ENCODE data around the gene RPL39L. TPM values are rescaled to one million over a fixed set of nuclear protein-coding genes. Genes with fewer than 3 reads are reported as not detected.

RPL39L gene
- total RNA-seq, 1 donor from 2014 or later: 32.2 TPM

DNA sequence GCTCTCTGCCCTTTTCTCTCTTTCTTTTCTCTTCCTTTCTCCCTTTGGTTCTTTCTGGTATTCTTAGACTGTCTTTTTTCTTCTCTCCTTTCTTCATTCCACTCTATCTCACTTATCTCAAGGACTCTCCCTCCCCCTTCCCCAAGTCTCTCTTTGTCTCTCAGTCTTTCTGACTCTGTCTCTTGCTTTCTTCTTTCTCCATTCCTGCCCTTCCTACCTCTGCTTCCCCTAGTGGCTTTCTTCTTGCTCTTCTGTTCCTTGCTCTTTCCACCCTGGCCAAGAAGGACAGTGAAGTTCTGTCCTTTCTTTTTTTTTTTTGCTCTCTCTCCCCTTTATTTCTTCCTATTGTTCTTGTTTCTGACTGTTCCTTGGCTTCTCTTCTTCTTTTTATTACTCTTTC, 22.3 kb upstream of the RPL39L start:
- Mint-ChIP-seq H3K36me3 (ENCODE audit: low read depth) (no peaks in the 10 kb centered on the region), H3K9me3 (peaks cover 3% of the 10 kb centered on the region), H3K27ac (ENCODE audit: unreplicated experiment) (no peak overlapping the region), H3K4me1 (peaks cover 10% of the 10 kb centered on the region), H3K4me3 (no peak overlapping the region), H3K27me3 (ENCODE audit: low read depth) (peaks cover 27% of the 10 kb centered on the region)
- DNase-seq (ENCODE audit: low read depth, low spot score): no peak
- TF ChIP-seq, protein P1, sequence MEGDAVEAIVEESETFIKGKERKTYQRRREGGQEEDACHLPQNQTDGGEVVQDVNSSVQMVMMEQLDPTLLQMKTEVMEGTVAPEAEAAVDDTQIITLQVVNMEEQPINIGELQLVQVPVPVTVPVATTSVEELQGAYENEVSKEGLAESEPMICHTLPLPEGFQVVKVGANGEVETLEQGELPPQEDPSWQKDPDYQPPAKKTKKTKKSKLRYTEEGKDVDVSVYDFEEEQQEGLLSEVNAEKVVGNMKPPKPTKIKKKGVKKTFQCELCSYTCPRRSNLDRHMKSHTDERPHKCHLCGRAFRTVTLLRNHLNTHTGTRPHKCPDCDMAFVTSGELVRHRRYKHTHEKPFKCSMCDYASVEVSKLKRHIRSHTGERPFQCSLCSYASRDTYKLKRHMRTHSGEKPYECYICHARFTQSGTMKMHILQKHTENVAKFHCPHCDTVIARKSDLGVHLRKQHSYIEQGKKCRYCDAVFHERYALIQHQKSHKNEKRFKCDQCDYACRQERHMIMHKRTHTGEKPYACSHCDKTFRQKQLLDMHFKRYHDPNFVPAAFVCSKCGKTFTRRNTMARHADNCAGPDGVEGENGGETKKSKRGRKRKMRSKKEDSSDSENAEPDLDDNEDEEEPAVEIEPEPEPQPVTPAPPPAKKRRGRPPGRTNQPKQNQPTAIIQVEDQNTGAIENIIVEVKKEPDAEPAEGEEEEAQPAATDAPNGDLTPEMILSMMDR (conservative IDR thresholded peaks at IDR 0.05): no peak

- Mint-ChIP-seq H3K4me3 (no peak overlapping the region), H3K27me3 (ENCODE audit: low read depth) (peaks cover 36% of the 10 kb centered on the region), H3K9me3 (peaks cover 22% of the 10 kb centered on the region), H3K4me1 (no peaks in the 10 kb centered on the region), H3K36me3 (ENCODE audit: low read depth) (peaks cover 8% of the 10 kb centered on the region), H3K27ac (ENCODE audit: unreplicated experiment) (no peak overlapping the region)
- DNase-seq (ENCODE audit: low read depth, low spot score): peak; percentile 23
- TF ChIP-seq, protein P1 (conservative IDR thresholded peaks at IDR 0.05): peak; percentile 50
Measured at GRCh38 chr3:187150599-187150998, 11.3 kb upstream of the RPL39L start.

DNA sequence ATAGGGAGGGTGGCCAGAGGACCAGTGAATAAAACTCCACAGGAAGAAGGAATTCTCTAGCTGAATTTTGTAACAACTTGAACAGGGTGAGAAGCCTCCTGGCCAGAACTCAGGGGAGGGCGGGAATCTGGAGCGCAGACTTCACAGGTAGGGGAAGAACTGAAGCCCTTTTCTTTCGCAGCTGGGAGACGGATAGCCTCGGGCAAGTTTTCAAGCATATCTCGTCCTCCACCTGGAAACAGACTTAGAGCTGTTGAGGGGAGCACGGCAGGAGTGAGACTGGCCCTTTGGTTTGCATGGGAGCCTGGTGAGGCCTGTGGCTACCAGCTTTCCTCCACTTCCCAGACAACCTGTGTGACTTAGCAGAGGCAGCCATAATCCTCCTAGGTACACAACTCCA, 10.9 kb upstream of the RPL39L start:
- H3K36me3 Mint-ChIP-seq (ENCODE audit: low read depth): peaks cover 7% of the 10 kb centered on the region
- H3K9me3 Mint-ChIP-seq: peaks cover 21% of the 10 kb centered on the region
- no peak for DNase-seq (ENCODE audit: low read depth, low spot score)
- TF ChIP-seq, protein P1 (conservative IDR thresholded peaks at IDR 0.05): no peak
- H3K4me3 Mint-ChIP-seq: no peak overlapping the region
- peaks cover 34% of the 10 kb centered on the region for H3K27me3 Mint-ChIP-seq (ENCODE audit: low read depth)
- H3K4me1 Mint-ChIP-seq: no peaks in the 10 kb centered on the region
- H3K27ac Mint-ChIP-seq (ENCODE audit: unreplicated experiment): no peak overlapping the region

GRCh38 chr3:187146389-187146788, 7.1 kb upstream of the RPL39L start:
- peaks cover 15% of the 10 kb centered on the region for H3K9me3 Mint-ChIP-seq

DNA sequence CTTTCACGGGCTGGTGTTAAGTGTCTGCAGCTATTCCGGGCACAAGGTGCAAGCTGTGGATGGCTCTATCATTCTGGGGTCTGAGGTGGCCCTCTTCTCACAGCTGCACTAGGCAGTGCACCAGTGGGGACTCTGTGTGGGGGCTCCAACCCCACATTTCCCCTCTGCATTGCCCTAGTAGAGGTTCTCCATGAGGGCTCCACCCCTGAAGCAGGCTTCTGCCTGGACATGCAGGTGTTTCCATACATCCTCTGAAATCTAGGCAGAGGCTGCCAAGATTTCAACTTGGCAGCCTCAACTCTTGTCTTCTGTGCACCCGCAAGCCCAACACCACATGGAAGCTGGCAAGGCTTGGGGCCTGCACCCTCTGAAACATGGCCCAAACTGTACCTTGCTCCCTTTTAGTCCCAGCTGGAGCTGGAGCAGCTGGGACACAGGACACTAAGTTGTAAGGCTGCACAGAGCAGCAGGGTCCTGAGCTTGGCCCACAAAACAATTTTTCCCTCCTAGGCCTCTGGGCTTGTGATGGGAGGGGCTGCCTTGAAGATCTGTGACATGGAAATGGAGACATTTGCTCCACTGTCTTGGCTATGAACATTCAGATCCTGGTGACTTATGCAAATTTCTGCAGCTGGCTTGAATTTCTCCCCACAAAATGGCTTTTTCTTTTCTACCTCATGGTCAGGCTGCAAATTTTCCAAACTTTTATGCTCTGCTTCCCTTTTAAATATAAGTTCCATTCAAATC, 6.0 kb upstream of the RPL39L start:
- Mint-ChIP-seq H3K9me3 (peaks cover 15% of the 10 kb centered on the region), H3K4me1 (no peaks in the 10 kb centered on the region), H3K27me3 (ENCODE audit: low read depth) (peaks cover 8% of the 10 kb centered on the region), H3K27ac (ENCODE audit: unreplicated experiment) (no peak overlapping the region), H3K4me3 (no peak overlapping the region), H3K36me3 (ENCODE audit: low read depth) (peaks cover 11% of the 10 kb centered on the region)
- DNase-seq (ENCODE audit: low read depth, low spot score): no peak
- TF ChIP-seq, protein P1 (conservative IDR thresholded peaks at IDR 0.05): no peak

More at GRCh38 chr3:187146389-187146788, 7.1 kb upstream of the RPL39L start:
- DNase-seq (ENCODE audit: low read depth, low spot score): no peak
- Mint-ChIP-seq H3K4me1 (no peaks in the 10 kb centered on the region), H3K27ac (ENCODE audit: unreplicated experiment) (no peak overlapping the region), H3K36me3 (ENCODE audit: low read depth) (peaks cover 11% of the 10 kb centered on the region), H3K27me3 (ENCODE audit: low read depth) (peaks cover 11% of the 10 kb centered on the region), H3K4me3 (no peak overlapping the region)
- TF ChIP-seq, protein P1 (conservative IDR thresholded peaks at IDR 0.05): no peak
